HCT116 (cell line): ENCODE measurements around the gene MEIS2. TPM values are rescaled to one million over a fixed set of nuclear protein-coding genes. Genes with fewer than 3 reads are reported as not detected.

ENCODE experiments used
- ATAC-seq: fragments of 200-7000 bp; cut with Tn5 transposase; 2 replicates; pipeline ENCODE4 v1.9.1; 2020; ENCODE audit warnings: mild to moderate bottlenecking, moderate library complexity
- BruUV-seq: library from RNA; stranded (reverse); fragments of 400-500 nt; replicated peaks from 2 replicates; lab custom pipeline; 2021; lab: Mats Ljungman, UMichigan
- CTCF ChIA-PET: fragments of 300-600 bp; sonication (Branson Sonifier 250); formaldehyde crosslinking; loops from one replicate; lab custom pipeline; 2021; ENCODE audit warnings: antibody characterized with exemption; lab: Charles Lee
- POLR2A ChIA-PET: fragments of 300-600, 350-600 bp; sonication (Branson Sonifier 250); formaldehyde crosslinking; loops from one replicate; lab custom pipeline; 2021; ENCODE audit warnings: antibody characterized with exemption; lab: Charles Lee
- RAD21 ChIA-PET, 2 experiments: fragments of 300-600 bp; sonication (Branson Sonifier 250); formaldehyde crosslinking; loops; one replicate each; lab custom pipeline; 2023; ENCODE audit warnings: low total read pairs in 2 of 2; ENCODE audit not compliant: uncharacterized antibody in 2 of 2, unreplicated experiment in 2 of 2, low non-redundant PET in 1 of 2; lab: Charles Lee
- DNase-seq: peaks from one replicate; pipeline ENCODE4 v3.0.0-alpha.2; 2010; ENCODE audit warnings: low read depth, low spot score
- H2AFZ ChIP-seq: fragments of 200-600 bp; shearing (Covaris generic), sonication (generic); 2 replicates; pipeline ENCODE4 v1.6.1; 2017; ENCODE audit warnings: low read depth, mixed run types, mixed read lengths, antibody characterized with exemption, low read length; ENCODE audit not compliant: poor library complexity, severe bottlenecking
- H3K27ac ChIP-seq: 2 replicates; pipeline ENCODE4 v1.5.1; 2012; ENCODE audit warnings: low read depth, low read length
- H3K27me3 ChIP-seq: fragments of 200-600 bp; sonication (generic); 2 replicates; pipeline ENCODE4 v1.6.1; 2016; ENCODE audit warnings: mixed run types, low read length, mixed read lengths; ENCODE audit not compliant: insufficient read depth
- H3K36me3 ChIP-seq, 2 experiments: fragments of 200-500 bp in 1 of 2; fragments of 200-600 bp in 1 of 2; sonication (Bioruptor generic) in 1 of 2; sonication (generic) in 1 of 2; 2 replicates each; pipeline versions ENCODE4 v1.5.1 to v1.6.1; 2014 to 2016; ENCODE audit warnings: low read length in 2 of 2, inconsistent platforms in 1 of 2, mixed read lengths in 1 of 2, mixed run types in 1 of 2; ENCODE audit not compliant: insufficient read depth in 2 of 2, control insufficient read depth in 1 of 2
- H3K4me1 ChIP-seq, 2 experiments: fragments of 200-600 bp in 1 of 2; sonication (generic) in 1 of 2; 2 replicates each; pipeline versions ENCODE4 v1.5.1 to v1.6.1; 2012 to 2017; ENCODE audit warnings: low read length in 2 of 2, inconsistent platforms in 1 of 2, mild to moderate bottlenecking in 1 of 2, mixed read lengths in 1 of 2, mixed run types in 1 of 2, moderate library complexity in 1 of 2; ENCODE audit not compliant: insufficient read depth in 2 of 2, control insufficient read depth in 1 of 2
- H3K4me2 ChIP-seq: fragments of 200-600 bp; sonication (generic); 2 replicates; pipeline ENCODE4 v1.6.1; 2017; ENCODE audit warnings: mixed run types, low read length, mixed read lengths
- H3K4me3 ChIP-seq, 2 experiments: fragments of 200-600 bp in 1 of 2; sonication (generic) in 1 of 2; replicated peaks in 1 of 2; 2 replicates each; pipeline ENCODE4 v1.5.1; 2011 to 2016; ENCODE audit warnings: low read length in 2 of 2, control low read depth in 1 of 2, low read depth in 1 of 2, mild to moderate bottlenecking in 1 of 2, mixed read lengths in 1 of 2, mixed run types in 1 of 2
- H3K79me2 ChIP-seq: fragments of 200-600 bp; sonication (generic); 2 replicates; pipeline ENCODE4 v1.6.1; 2017; ENCODE audit warnings: mild to moderate bottlenecking, mixed run types, low read length, moderate library complexity, mixed read lengths; ENCODE audit not compliant: insufficient read depth
- H3K9ac ChIP-seq: fragments of 200-600 bp; sonication (generic); 2 replicates; pipeline ENCODE4 v1.6.1; 2016; ENCODE audit warnings: low read length, mixed read lengths
- H3K9me2 ChIP-seq: fragments of 200-600 bp; sonication (generic), shearing (Covaris generic); 2 replicates; pipeline ENCODE4 v1.6.1; 2017; ENCODE audit warnings: mixed run types, mild to moderate bottlenecking, moderate library complexity; ENCODE audit not compliant: insufficient read depth
- H3K9me3 ChIP-seq, 2 experiments: fragments of 200-500 bp in 1 of 2; fragments of 200-600 bp in 1 of 2; sonication (Bioruptor generic) in 1 of 2; sonication (generic) in 1 of 2; 2 replicates each; pipeline ENCODE4 v1.6.1; 2014 to 2017; ENCODE audit warnings: low read length in 2 of 2, mixed read lengths in 2 of 2, inconsistent platforms in 1 of 2, low read depth in 1 of 2, mild to moderate bottlenecking in 1 of 2, mixed run types in 1 of 2, moderate library complexity in 1 of 2; ENCODE audit not compliant: control insufficient read depth in 1 of 2, insufficient read depth in 1 of 2
- H4K20me1 ChIP-seq: fragments of 200-600 bp; sonication (generic), shearing (Covaris generic); 2 replicates; pipeline ENCODE4 v1.6.1; 2017; ENCODE audit warnings: mixed run types, mild to moderate bottlenecking, moderate library complexity; ENCODE audit not compliant: insufficient read depth
- ATF3 ChIP-seq: IDR thresholded peaks from 2 replicates; pipeline ENCODE4 v1.6.1; 2012
- CBX3 ChIP-seq: IDR thresholded peaks from 2 replicates; pipeline ENCODE4 v1.6.1; 2012; ENCODE audit warnings: low read depth
- CEBPB ChIP-seq: IDR thresholded peaks from 2 replicates; pipeline ENCODE4 v1.6.1; 2012; ENCODE audit warnings: low read depth
- CTCF ChIP-seq, 3 experiments: fragments of 200-600 bp in 1 of 3; sonication (generic) in 1 of 3; IDR thresholded peaks in 2 of 3; conservative IDR thresholded peaks in 1 of 3; 2 replicates each; pipeline ENCODE4 v1.5.1; 2012 to 2017; ENCODE audit warnings: low read depth in 2 of 3, low read length in 2 of 3, antibody characterized with exemption in 1 of 3, borderline replicate concordance in 1 of 3, control low read depth in 1 of 3, mild to moderate bottlenecking in 1 of 3, mixed read lengths in 1 of 3, mixed run types in 1 of 3, moderate library complexity in 1 of 3; ENCODE audit not compliant: insufficient read depth in 1 of 3
- EGR1 ChIP-seq: IDR thresholded peaks from 2 replicates; pipeline ENCODE4 v1.6.1; 2012; ENCODE audit warnings: low read depth
- ELF1 ChIP-seq: IDR thresholded peaks from 2 replicates; pipeline ENCODE4 v1.6.1; 2012; ENCODE audit warnings: low read depth, borderline replicate concordance
- EZH2phosphoT487 ChIP-seq: fragments of 200-600 bp; IDR thresholded peaks from 2 replicates; pipeline ENCODE4 v1.6.1; 2018; ENCODE audit warnings: antibody characterized with exemption, borderline replicate concordance
- JUND ChIP-seq: IDR thresholded peaks from 2 replicates; pipeline ENCODE4 v1.6.1; 2012
- POLR2A ChIP-seq: IDR thresholded peaks from 2 replicates; pipeline ENCODE4 v1.7.0; 2011; ENCODE audit warnings: borderline replicate concordance; ENCODE audit not compliant: insufficient read depth, insufficient read length; ENCODE audit errors: extremely low read depth
- POLR2AphosphoS5 ChIP-seq: IDR thresholded peaks from 2 replicates; pipeline ENCODE4 v1.6.1; 2011; ENCODE audit warnings: mild to moderate bottlenecking, low read depth, low read length, moderate library complexity
- RAD21 ChIP-seq: IDR thresholded peaks from 2 replicates; pipeline ENCODE4 v1.6.1; 2012; ENCODE audit warnings: low read depth, mild to moderate bottlenecking
- REST ChIP-seq: IDR thresholded peaks from 2 replicates; pipeline ENCODE4 v1.6.1; 2012; ENCODE audit warnings: low read depth
- SP1 ChIP-seq: IDR thresholded peaks from 2 replicates; pipeline ENCODE4 v1.6.1; 2012; ENCODE audit warnings: low read depth
- SRF ChIP-seq: IDR thresholded peaks from 2 replicates; pipeline ENCODE4 v1.6.1; 2012; ENCODE audit warnings: low read depth
- TCF7L2 ChIP-seq: IDR thresholded peaks from 2 replicates; pipeline ENCODE4 v1.7.0; 2011; ENCODE audit warnings: borderline replicate concordance, inconsistent platforms; ENCODE audit not compliant: insufficient read depth, insufficient read length; ENCODE audit errors: extremely low read depth
- YY1 ChIP-seq: IDR thresholded peaks from 2 replicates; pipeline ENCODE4 v1.6.1; 2011; ENCODE audit warnings: low read length, low read depth, moderate library complexity, mild to moderate bottlenecking; ENCODE audit not compliant: insufficient replicate concordance; ENCODE audit errors: extremely low read depth
- ZFX ChIP-seq: fragments of 450-650 bp; IDR thresholded peaks from 2 replicates; pipeline ENCODE4 v1.6.1; 2017
- ZNF274 ChIP-seq: fragments of 200-500 bp; sonication (Bioruptor generic); IDR thresholded peaks from 2 replicates; pipeline ENCODE4 v1.6.1; 2014; ENCODE audit warnings: mild to moderate bottlenecking, low read depth, low read length, inconsistent platforms
- intact Hi-C: fragments of 100-400 bp; cut with micrococcal nuclease; formaldehyde crosslinking; loops from 2 replicates; pipeline ENCODE4 v1.10.0; 2022
- total RNA-seq: library from RNA; stranded (reverse); gene quantifications from one replicate; pipeline ENCODE4 v1.2.1, GENCODE V29; 2021; ENCODE audit not compliant: unreplicated experiment
- TF ChIP-seq, protein P1 (sequence below): IDR thresholded peaks from 2 replicates; pipeline ENCODE4 v1.6.1; 2012
- TF ChIP-seq, protein P2 (sequence below): IDR thresholded peaks from 2 replicates; pipeline ENCODE4 v1.6.1; 2011; ENCODE audit warnings: mild to moderate bottlenecking, low read length, moderate library complexity; ENCODE audit not compliant: insufficient replicate concordance; ENCODE audit errors: extremely low read depth

Gene MEIS2
- total RNA-seq, 1 experiment from 2014 or later, result 11.5 TPM

GRCh38 chr15:37053166-37053565 is 47.2 kb downstream of the MEIS2 start:
- H3K9ac ChIP-seq, result no peak overlapping the region
- CTCF ChIA-PET, result no interaction called here
- no peaks in the 10 kb centered on the region for H3K79me2 ChIP-seq
- ATAC-seq (no peak), DNase-seq (no peak)
- RAD21 ChIA-PET, result no interaction called here
- no peak overlapping the region for H2AFZ ChIP-seq
- intact Hi-C loops, result no loop called here
- H3K27me3 ChIP-seq, result no peaks in the 10 kb centered on the region
- BruUV-seq, result no TSS peak
- H3K4me2 ChIP-seq, result no peak overlapping the region
- no peaks in the 10 kb centered on the region for H3K9me3 ChIP-seq
- H3K4me1 ChIP-seq, result peaks cover 5 to 12% of the 10 kb centered on the region in 2 experiments
- H3K36me3 ChIP-seq, result no peaks in the 10 kb centered on the region
- H3K9me2 ChIP-seq, result no peaks in the 10 kb centered on the region
- no peak overlapping the region for H3K27ac ChIP-seq
- H4K20me1 ChIP-seq, result no peaks in the 10 kb centered on the region
- TF ChIP-seq ATF3 (no peak), CTCF (IDR thresholded peaks at IDR 0.05 in 2 of 3, conservative IDR thresholded peaks at IDR 0.05 in 1 of 3; ENCODE audit: borderline replicate concordance in 1 of 3, insufficient read depth in 1 of 3, low read depth in 2 of 3, low read length in 2 of 3) (no peak), SRF (no peak), EGR1 (no peak), REST (no peak), SP1 (no peak), YY1 (no peak), ZNF274 (no peak), POLR2A (no peak), ELF1 (no peak), JUND (no peak), TCF7L2 (no peak), ZFX (no peak), EZH2phosphoT487 (no peak), CEBPB (no peak), CBX3 (no peak), POLR2AphosphoS5 (no peak), RAD21 (no peak)
- TF ChIP-seq, protein P1, sequence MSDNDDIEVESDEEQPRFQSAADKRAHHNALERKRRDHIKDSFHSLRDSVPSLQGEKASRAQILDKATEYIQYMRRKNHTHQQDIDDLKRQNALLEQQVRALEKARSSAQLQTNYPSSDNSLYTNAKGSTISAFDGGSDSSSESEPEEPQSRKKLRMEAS, result no peak
- TF ChIP-seq, protein P2, sequence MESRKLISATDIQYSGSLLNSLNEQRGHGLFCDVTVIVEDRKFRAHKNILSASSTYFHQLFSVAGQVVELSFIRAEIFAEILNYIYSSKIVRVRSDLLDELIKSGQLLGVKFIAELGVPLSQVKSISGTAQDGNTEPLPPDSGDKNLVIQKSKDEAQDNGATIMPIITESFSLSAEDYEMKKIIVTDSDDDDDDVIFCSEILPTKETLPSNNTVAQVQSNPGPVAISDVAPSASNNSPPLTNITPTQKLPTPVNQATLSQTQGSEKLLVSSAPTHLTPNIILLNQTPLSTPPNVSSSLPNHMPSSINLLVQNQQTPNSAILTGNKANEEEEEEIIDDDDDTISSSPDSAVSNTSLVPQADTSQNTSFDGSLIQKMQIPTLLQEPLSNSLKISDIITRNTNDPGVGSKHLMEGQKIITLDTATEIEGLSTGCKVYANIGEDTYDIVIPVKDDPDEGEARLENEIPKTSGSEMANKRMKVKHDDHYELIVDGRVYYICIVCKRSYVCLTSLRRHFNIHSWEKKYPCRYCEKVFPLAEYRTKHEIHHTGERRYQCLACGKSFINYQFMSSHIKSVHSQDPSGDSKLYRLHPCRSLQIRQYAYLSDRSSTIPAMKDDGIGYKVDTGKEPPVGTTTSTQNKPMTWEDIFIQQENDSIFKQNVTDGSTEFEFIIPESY, result no peak
- POLR2A ChIA-PET, result no interaction called here
- no peak overlapping the region for H3K4me3 ChIP-seq
